Measurements from ENCODE around the gene ADORA1. TPM values are rescaled to one million over a fixed set of nuclear protein-coding genes. Genes with fewer than 3 reads are reported as not detected.

Gene ADORA1
- total and polyA plus RNA-seq, 4 donors: 0.33 to 1.1 (median 0.37) TPM

- TF ChIP-seq REST (IDR thresholded peaks at IDR 0.05) (no peak), EGR1 (IDR thresholded peaks at IDR 0.05; ENCODE audit: low read depth in 2 of 2) (no peak)
Observed at GRCh38 chr1:203153989-203154821, 26.7 kb downstream of the ADORA1 start (continued).

GRCh38 chr1:203156280-203156679, 28.8 kb downstream of the ADORA1 start:
- 88% methylated on average over 1 of the region's 1 CpG for WGBS
- no peaks in the 10 kb centered on the region for H3K4me1 ChIP-seq (ENCODE audit: control insufficient read depth in 4 of 4, insufficient read depth in 4 of 4, low read length in 3 of 4)
- H3K36me3 ChIP-seq (ENCODE audit: control insufficient read depth in 4 of 4, insufficient read depth in 3 of 4, low read depth in 1 of 4, low read length in 3 of 4): no peaks in the 10 kb centered on the region
- H3K27ac ChIP-seq (ENCODE audit: low read depth in 1 of 2, low read length in 2 of 2): no peak overlapping the region
- no peaks in the 10 kb centered on the region for H3K27me3 ChIP-seq (ENCODE audit: control insufficient read depth in 4 of 4, insufficient read depth in 4 of 4, low read length in 3 of 4)
- no peak overlapping the region for H3K9ac ChIP-seq (ENCODE audit: low read depth in 1 of 2, low read length in 2 of 2)
- H3K9me3 ChIP-seq (ENCODE audit: control insufficient read depth in 4 of 4, low read length in 3 of 4): peaks cover 0 to 3% (median under 1%) of the 10 kb centered on the region in 4 donors
- TF ChIP-seq ZBTB33 (IDR thresholded peaks at IDR 0.05): no peak
- TF ChIP-seq ATF3 (IDR thresholded peaks at IDR 0.05): no peak
- no peak for TF ChIP-seq RXRA (IDR thresholded peaks at IDR 0.05)
- no peak for TF ChIP-seq GABPA (IDR thresholded peaks at IDR 0.05 in 1 of 2, conservative IDR thresholded peaks at IDR 0.05 in 1 of 2)
- no peak overlapping the region for H3K4me3 ChIP-seq (ENCODE audit: low read depth in 1 of 3, low read length in 3 of 3)
- no peak for DNase-seq (ENCODE audit: low spot score)

GRCh38 chr1:203158423-203158822, 30.9 kb downstream of the ADORA1 start:
- WGBS: 85% methylated on average over 1 of the region's 1 CpG
- H3K4me1 ChIP-seq (ENCODE audit: control insufficient read depth in 4 of 4, insufficient read depth in 4 of 4, low read length in 3 of 4): no peaks in the 10 kb centered on the region

More at GRCh38 chr1:203158423-203158822, 30.9 kb downstream of the ADORA1 start:
- Histone ChIP-seq H3K9me3 (ENCODE audit: control insufficient read depth in 4 of 4, low read length in 3 of 4) (peaks cover 0 to 3% (median under 1%) of the 10 kb centered on the region in 4 donors), H3K36me3 (ENCODE audit: control insufficient read depth in 4 of 4, insufficient read depth in 3 of 4, low read depth in 1 of 4, low read length in 3 of 4) (no peaks in the 10 kb centered on the region), H3K9ac (ENCODE audit: low read depth in 1 of 2, low read length in 2 of 2) (no peak overlapping the region), H3K27ac (ENCODE audit: low read depth in 1 of 2, low read length in 2 of 2) (no peak overlapping the region), H3K27me3 (ENCODE audit: control insufficient read depth in 4 of 4, insufficient read depth in 4 of 4, low read length in 3 of 4) (no peaks in the 10 kb centered on the region), H3K4me3 (ENCODE audit: low read depth in 1 of 3, low read length in 3 of 3) (no peak overlapping the region)
- TF ChIP-seq REST (IDR thresholded peaks at IDR 0.05): no peak
- no peak for TF ChIP-seq FOXA2 (IDR thresholded peaks at IDR 0.05)
- TF ChIP-seq TAF1 (conservative IDR thresholded peaks at IDR 0.05): no peak
- no peak for TF ChIP-seq HNF4A (conservative IDR thresholded peaks at IDR 0.05)
- TF ChIP-seq FOXA1 (IDR thresholded peaks at IDR 0.05): no peak
- TF ChIP-seq SP1 (IDR thresholded peaks at IDR 0.05): no peak
- no peak for DNase-seq (ENCODE audit: low spot score)
